AG08395 (cell line): ENCODE measurements around the gene TCEAL4.

Experiments
- DNase-seq: peaks from one replicate; pipeline ENCODE4 v3.0.0; 2012; ENCODE audit warnings: mixed read lengths, low spot score

TCEAL4 gene

GRCh38 chrX:103585411-103586313, at the start of gene TCEAL4:
Gene TCEAL4, plus strand, starts transcription at chrX:103585515. Its CDS starts 1,161 bp downstream, at chrX:103586676.
- DNase-seq: peak; percentile 39

GRCh38 chrX:103536071-103536470, 49.2 kb upstream of the TCEAL4 start:
- DNase-seq: no peak

GRCh38 chrX:103536732-103537131, 48.6 kb upstream of the TCEAL4 start:
- DNase-seq: no peak

GRCh38 chrX:103537871-103538387, 47.4 kb upstream of the TCEAL4 start:
- DNase-seq: no peak

GRCh38 chrX:103538728-103539127, 46.6 kb upstream of the TCEAL4 start:
- DNase-seq: no peak

GRCh38 chrX:103539695-103540094, 45.6 kb upstream of the TCEAL4 start:
- DNase-seq: no peak

GRCh38 chrX:103540145-103540544, 45.2 kb upstream of the TCEAL4 start:
- DNase-seq: no peak

- no peak for DNase-seq
Observed at GRCh38 chrX:103549916-103550315, 35.4 kb upstream of the TCEAL4 start.

- no peak for DNase-seq
Observed at GRCh38 chrX:103550415-103551051, 34.8 kb upstream of the TCEAL4 start.

- DNase-seq: no peak
Observed at GRCh38 chrX:103552236-103552635, 33.1 kb upstream of the TCEAL4 start.

- no peak for DNase-seq
Observed at GRCh38 chrX:103554687-103555424, 30.5 kb upstream of the TCEAL4 start.

- no peak for DNase-seq
Observed at GRCh38 chrX:103556963-103557612, 28.2 kb upstream of the TCEAL4 start.

- no peak for DNase-seq
Observed at GRCh38 chrX:103560256-103560655, 25.1 kb upstream of the TCEAL4 start.

- DNase-seq: no peak
Observed at GRCh38 chrX:103562801-103563200, 22.5 kb upstream of the TCEAL4 start.

- DNase-seq: no peak
Observed at GRCh38 chrX:103565197-103565596, 20.1 kb upstream of the TCEAL4 start.

GRCh38 chrX:103565752-103566151, 19.6 kb upstream of the TCEAL4 start:
- DNase-seq: peak; percentile 56

- DNase-seq: no peak
Observed at GRCh38 chrX:103571121-103571520, 14.2 kb upstream of the TCEAL4 start.

- DNase-seq: no peak
Observed at GRCh38 chrX:103571726-103572125, 13.6 kb upstream of the TCEAL4 start.

- DNase-seq: no peak
Observed at GRCh38 chrX:103573202-103573601, 12.1 kb upstream of the TCEAL4 start.

GRCh38 chrX:103584596-103584995, 719 bp upstream of the TCEAL4 start:
- DNase-seq: no peak

GRCh38 chrX:103586314-103586646, 965 bp downstream of the TCEAL4 start:
- DNase-seq: no peak

GRCh38 chrX:103586659-103587058, 1.3 kb downstream of the TCEAL4 start:
- DNase-seq: no peak
